SJCRH30 (cell line): ENCODE data around the gene CLTA. TPM values are rescaled to one million over a fixed set of nuclear protein-coding genes. Genes with fewer than 3 reads are reported as not detected.

ENCODE experiments used
- DNase-seq, 2 experiments: peaks; one replicate each; pipeline ENCODE4 v3.0.0-alpha.2; 2015 to 2020
- H3K27ac ChIP-seq: fragments of 250-450 bp; sonication (Bioruptor Pico); 2 replicates; pipeline ENCODE4 v1.5.1; 2020; ENCODE audit warnings: mild to moderate bottlenecking, moderate library complexity
- H3K27me3 ChIP-seq: fragments of 250-450 bp; sonication (Bioruptor Pico); 2 replicates; pipeline ENCODE4 v1.5.1; 2020; ENCODE audit warnings: mild to moderate bottlenecking, moderate library complexity
- H3K36me3 ChIP-seq: fragments of 250-450 bp; sonication (Bioruptor Pico); 2 replicates; pipeline ENCODE4 v1.5.1; 2020; ENCODE audit warnings: mild to moderate bottlenecking, moderate library complexity
- H3K4me1 ChIP-seq: fragments of 250-450 bp; sonication (Bioruptor Pico); 2 replicates; pipeline ENCODE4 v1.5.1; 2020; ENCODE audit warnings: mild to moderate bottlenecking, moderate library complexity
- H3K4me3 ChIP-seq: fragments of 250-450 bp; sonication (Bioruptor Pico); 2 replicates; pipeline ENCODE4 v1.5.1; 2020; ENCODE audit warnings: mild to moderate bottlenecking, moderate library complexity
- H3K9me3 ChIP-seq: fragments of 250-450 bp; sonication (Bioruptor Pico); replicated peaks from 2 replicates; pipeline ENCODE4 v1.5.1; 2020; ENCODE audit warnings: mild to moderate bottlenecking, moderate library complexity
- total RNA-seq: library from RNA; depleted of rRNA; stranded (reverse); fragments of >200 nt; shearing (Covaris generic); gene quantifications from 2 replicates; pipeline ENCODE4 v1.2.3, GENCODE V29; 2014; rRNA removed

The CLTA gene, protein sequence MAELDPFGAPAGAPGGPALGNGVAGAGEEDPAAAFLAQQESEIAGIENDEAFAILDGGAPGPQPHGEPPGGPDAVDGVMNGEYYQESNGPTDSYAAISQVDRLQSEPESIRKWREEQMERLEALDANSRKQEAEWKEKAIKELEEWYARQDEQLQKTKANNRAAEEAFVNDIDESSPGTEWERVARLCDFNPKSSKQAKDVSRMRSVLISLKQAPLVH
- 175 and 179 TPM in 2 replicates for total RNA-seq

- Histone ChIP-seq H3K4me3 (peak within 1 kb of the TSS; percentile 80), H3K4me1 (peaks cover 23% of the 10 kb centered on the region), H3K9me3 (no peaks in the 10 kb centered on the region), H3K27me3 (no peaks in the 10 kb centered on the region), H3K27ac (peak within 1 kb of the TSS; percentile 64), H3K36me3 (peaks cover 6% of the 10 kb centered on the region; the same call in 1 of the 2 replicates)
- peak; percentile 98 to 99 for DNase-seq
Observed at GRCh38 chr9:36190388-36191289, at the start of gene CLTA. TSS of gene CLTA (plus strand) at chr9:36190921. CDS start at chr9:36191057, 136 bp downstream.

- Histone ChIP-seq H3K4me3 (no peak overlapping the region), H3K9me3 (no peaks in the 10 kb centered on the region), H3K4me1 (0 out of 2 replicates have a peak, but pooled peaks cover 3% of the 10 kb centered on the region), H3K27me3 (no peaks in the 10 kb centered on the region), H3K36me3 (no peaks in the 10 kb centered on the region), H3K27ac (no peak overlapping the region)
- DNase-seq = no peak
Observed at GRCh38 chr9:36141288-36141687, 49.4 kb upstream of the CLTA start.

DNA sequence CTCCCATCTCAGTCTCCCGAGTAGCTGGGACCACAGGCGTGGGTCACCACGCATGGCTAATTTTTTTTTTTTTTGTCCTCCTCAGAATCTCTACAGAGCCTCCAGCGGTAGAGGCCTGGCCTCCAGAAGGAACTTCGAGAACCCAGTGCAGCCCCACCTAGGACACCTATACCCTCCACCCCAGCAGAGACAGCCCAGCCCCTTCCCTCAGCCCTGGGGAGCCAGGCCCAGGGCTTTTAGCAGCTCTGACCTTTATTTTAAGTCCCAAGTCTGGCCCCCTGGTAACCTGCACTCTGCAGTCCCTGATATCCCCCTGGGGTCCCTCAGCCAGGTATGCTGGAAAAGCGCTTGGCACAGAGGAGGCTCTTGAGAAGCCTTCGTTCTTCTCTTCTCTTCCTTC, 49.0 kb upstream of the CLTA start:
- no peaks in the 10 kb centered on the region for H3K27me3 ChIP-seq
- H3K4me3 ChIP-seq = no peak overlapping the region
- H3K27ac ChIP-seq = no peak overlapping the region
- no peaks in the 10 kb centered on the region for H3K9me3 ChIP-seq
- no peak for DNase-seq
- 0 out of 2 replicates have a peak, but pooled peaks cover 3% of the 10 kb centered on the region for H3K4me1 ChIP-seq
- H3K36me3 ChIP-seq = no peaks in the 10 kb centered on the region

- Histone ChIP-seq H3K4me1 (0 out of 2 replicates have a peak, but pooled peaks cover 2% of the 10 kb centered on the region), H3K27ac (no peak overlapping the region), H3K9me3 (no peaks in the 10 kb centered on the region), H3K27me3 (no peaks in the 10 kb centered on the region), H3K4me3 (no peak overlapping the region), H3K36me3 (no peaks in the 10 kb centered on the region)
- no peak for DNase-seq
Observed at GRCh38 chr9:36142510-36143244, 48.0 kb upstream of the CLTA start.

GRCh38 chr9:36143245-36143641, 47.5 kb upstream of the CLTA start:
- Histone ChIP-seq H3K4me1 (peaks cover 2% of the 10 kb centered on the region; the same call in 1 of the 2 replicates), H3K27me3 (no peaks in the 10 kb centered on the region), H3K9me3 (no peaks in the 10 kb centered on the region), H3K4me3 (no peak overlapping the region), H3K36me3 (no peaks in the 10 kb centered on the region), H3K27ac (no peak overlapping the region)
- DNase-seq = no peak

DNA sequence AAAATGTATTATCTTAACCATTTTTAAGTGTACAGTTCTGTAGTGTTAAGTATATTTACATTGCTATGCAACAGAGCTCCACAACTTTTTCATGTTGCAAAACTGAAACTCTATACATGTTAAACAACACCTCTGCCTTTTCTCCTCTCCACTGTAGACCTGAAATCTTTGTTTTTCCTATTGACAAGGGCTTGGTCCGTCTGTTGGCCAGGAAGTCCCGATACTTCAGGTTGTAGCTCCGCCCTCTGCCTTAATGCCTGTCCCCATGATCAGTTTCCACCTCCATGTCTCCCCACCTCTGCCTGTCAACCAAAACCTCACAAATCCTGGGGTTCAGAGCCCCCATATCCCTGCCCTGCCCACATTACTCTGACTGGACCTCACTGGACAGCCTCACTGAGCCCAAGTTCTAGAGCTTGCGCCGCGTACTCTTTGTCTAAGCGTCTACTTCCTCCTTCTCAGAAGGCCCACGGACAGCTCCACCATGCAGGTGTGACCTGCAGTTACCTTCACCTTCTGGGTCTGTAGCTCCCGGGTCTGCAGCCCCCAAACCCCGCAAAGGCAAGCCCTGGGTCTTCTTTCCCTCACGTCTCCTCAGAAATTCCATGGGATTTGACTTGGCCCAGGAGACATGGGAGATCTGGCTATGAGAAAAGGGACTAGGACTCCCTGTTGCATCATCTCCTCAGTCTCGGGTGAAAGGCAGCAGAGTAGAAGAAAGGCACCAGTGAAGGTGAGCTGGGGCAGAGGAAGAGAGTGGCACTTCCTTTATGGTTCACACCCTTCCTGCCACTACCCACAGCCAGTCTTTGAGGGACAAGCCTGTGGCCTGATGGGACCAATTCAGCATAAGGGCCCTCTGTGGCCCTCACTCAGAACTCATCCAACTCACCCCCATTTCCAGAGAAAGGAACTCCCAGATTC, 46.1 kb upstream of the CLTA start:
- no peak overlapping the region for H3K27ac ChIP-seq
- H3K36me3 ChIP-seq = no peaks in the 10 kb centered on the region
- peaks cover 13% of the 10 kb centered on the region for H3K4me1 ChIP-seq
- H3K27me3 ChIP-seq = no peaks in the 10 kb centered on the region
- no peak overlapping the region for H3K4me3 ChIP-seq
- no peaks in the 10 kb centered on the region for H3K9me3 ChIP-seq
- DNase-seq = no peak

GRCh38 chr9:36145970-36146369, 44.8 kb upstream of the CLTA start:
- Histone ChIP-seq H3K4me1 (peaks cover 23% of the 10 kb centered on the region), H3K27me3 (no peaks in the 10 kb centered on the region), H3K4me3 (no peak overlapping the region), H3K36me3 (no peaks in the 10 kb centered on the region), H3K9me3 (no peaks in the 10 kb centered on the region), H3K27ac (no peak overlapping the region)
- no peak for DNase-seq

DNA sequence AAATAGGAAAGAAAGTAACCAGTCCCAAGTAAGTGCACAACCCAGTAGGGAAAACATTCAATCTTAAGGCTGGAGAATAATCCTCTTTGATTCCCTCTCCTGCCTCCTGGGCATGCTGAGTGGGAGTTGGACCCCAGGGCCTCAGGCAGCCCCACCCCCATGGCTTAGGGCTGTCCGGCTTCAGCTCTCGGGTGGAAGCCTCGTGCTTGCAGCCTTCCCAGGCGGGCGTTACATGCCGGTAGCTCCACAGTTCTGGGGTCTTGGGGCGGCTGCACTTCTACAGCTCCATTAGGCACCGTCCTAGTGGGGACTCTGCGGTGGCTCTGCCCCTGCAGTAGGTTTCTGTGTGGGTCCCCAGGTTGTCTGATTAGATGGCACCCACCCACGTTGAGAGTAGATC, 44.1 kb upstream of the CLTA start:
- Histone ChIP-seq H3K27me3 (no peaks in the 10 kb centered on the region), H3K36me3 (no peaks in the 10 kb centered on the region; the same call in 1 of the 2 replicates), H3K4me3 (no peak overlapping the region), H3K9me3 (no peaks in the 10 kb centered on the region), H3K4me1 (peaks cover 24% of the 10 kb centered on the region), H3K27ac (no peak overlapping the region)
- DNase-seq = no peak

DNA sequence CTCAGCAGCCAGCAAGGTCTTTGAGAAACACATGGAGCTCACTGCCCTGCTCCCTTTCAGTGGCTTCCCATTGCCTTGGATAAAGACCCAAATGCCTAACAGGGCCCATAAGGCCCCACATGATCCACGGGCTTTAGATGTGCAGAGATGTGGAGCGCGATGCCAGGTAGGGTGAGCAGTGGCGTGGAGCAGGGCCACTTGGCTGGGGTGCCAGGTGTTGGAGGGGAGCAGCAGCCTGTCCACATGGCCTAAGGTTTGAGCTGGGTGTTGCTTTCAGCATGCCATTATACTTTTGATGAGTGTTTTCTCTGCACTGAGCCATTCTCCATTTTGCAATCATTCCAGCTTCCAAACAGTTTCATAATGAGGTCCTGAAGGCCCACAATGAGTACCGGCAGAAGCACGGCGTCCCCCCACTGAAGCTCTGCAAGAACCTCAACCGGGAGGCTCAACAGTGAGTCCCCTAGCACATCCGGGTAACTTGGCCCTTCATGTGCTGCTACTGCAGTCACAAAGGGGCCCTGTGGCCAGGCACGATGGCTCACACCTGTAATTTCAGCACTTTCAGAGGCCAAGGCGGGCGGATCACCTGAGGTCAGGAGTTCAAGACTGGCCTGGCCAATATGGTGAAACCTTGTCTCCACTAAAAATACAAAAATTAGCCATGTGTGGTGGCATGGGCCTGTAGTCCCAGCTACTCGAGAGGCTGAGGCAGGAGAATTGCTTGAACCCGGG, 43.1 kb upstream of the CLTA start:
- Histone ChIP-seq H3K4me3 (no peak overlapping the region), H3K27me3 (no peaks in the 10 kb centered on the region), H3K36me3 (no peaks in the 10 kb centered on the region; the same call in 1 of the 2 replicates), H3K4me1 (peaks cover 24% of the 10 kb centered on the region), H3K9me3 (no peaks in the 10 kb centered on the region), H3K27ac (no peak overlapping the region)
- DNase-seq = no peak

DNA sequence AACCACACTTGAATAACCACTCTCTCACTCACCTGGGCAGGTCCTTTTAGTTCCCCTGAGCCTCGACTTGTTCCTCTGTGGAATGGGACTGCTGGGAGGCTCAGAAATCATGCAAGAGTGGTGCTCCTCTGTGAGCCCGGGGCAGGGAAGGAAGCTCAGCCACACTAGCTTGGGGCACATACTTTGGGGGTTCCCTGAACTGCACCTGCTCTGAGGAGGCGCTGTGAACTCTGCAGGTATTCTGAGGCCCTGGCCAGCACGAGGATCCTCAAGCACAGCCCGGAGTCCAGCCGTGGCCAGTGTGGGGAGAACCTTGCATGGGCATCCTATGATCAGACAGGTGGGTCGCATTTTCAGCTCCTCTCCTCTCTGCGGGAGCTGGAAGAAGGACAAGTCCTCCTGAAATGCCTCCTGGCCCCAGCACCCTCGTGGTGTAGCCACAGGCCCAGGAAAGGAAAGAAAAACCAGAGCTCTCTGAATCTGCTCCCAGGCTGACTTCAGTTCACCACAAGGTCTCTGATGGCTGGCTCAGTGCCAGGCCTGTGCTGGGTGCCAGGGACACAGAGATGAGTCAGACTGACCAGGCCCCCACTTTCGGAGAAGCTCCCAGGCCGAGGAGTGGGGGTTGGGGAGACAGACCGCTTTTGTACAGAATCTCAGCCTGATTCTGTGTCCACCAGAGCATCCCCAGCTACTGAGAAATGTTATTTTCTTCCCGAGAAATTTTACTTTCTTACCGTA, 42.2 kb upstream of the CLTA start:
- H3K9me3 ChIP-seq = no peaks in the 10 kb centered on the region
- no peaks in the 10 kb centered on the region; the same call in 1 of the 2 replicates for H3K36me3 ChIP-seq
- peaks cover 24% of the 10 kb centered on the region for H3K4me1 ChIP-seq
- H3K27me3 ChIP-seq = no peaks in the 10 kb centered on the region
- peak overlapping the region; percentile 46 for H3K27ac ChIP-seq
- no peak overlapping the region for H3K4me3 ChIP-seq
- peak; percentile 96 for DNase-seq

GRCh38 chr9:36149197-36149596, 41.5 kb upstream of the CLTA start:
- peak overlapping the region; percentile 46 for H3K27ac ChIP-seq
- H3K4me1 ChIP-seq = peaks cover 24% of the 10 kb centered on the region
- H3K4me3 ChIP-seq = no peak overlapping the region
- H3K9me3 ChIP-seq = no peaks in the 10 kb centered on the region
- no peaks in the 10 kb centered on the region; the same call in 1 of the 2 replicates for H3K36me3 ChIP-seq
- DNase-seq = peak; percentile 39 to 42
- no peaks in the 10 kb centered on the region for H3K27me3 ChIP-seq

- Histone ChIP-seq H3K4me1 (peaks cover 24% of the 10 kb centered on the region), H3K4me3 (no peak overlapping the region), H3K27ac (no peak overlapping the region), H3K9me3 (no peaks in the 10 kb centered on the region), H3K36me3 (no peaks in the 10 kb centered on the region; the same call in 1 of the 2 replicates), H3K27me3 (no peaks in the 10 kb centered on the region)
- peak in 1 of 2 experiments; percentile 34 for DNase-seq
Observed at GRCh38 chr9:36150574-36151315, 40.0 kb upstream of the CLTA start.
